ENCODE results near the gene TMEM115. TPM values are rescaled to one million over a fixed set of nuclear protein-coding genes. Genes with fewer than 3 reads are reported as not detected.

The TMEM115 gene, protein sequence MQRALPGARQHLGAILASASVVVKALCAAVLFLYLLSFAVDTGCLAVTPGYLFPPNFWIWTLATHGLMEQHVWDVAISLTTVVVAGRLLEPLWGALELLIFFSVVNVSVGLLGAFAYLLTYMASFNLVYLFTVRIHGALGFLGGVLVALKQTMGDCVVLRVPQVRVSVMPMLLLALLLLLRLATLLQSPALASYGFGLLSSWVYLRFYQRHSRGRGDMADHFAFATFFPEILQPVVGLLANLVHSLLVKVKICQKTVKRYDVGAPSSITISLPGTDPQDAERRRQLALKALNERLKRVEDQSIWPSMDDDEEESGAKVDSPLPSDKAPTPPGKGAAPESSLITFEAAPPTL
- 10 to 100 TPM; 39.8 to 68.1 (median 46.5) TPM for total RNA-seq

DNA sequence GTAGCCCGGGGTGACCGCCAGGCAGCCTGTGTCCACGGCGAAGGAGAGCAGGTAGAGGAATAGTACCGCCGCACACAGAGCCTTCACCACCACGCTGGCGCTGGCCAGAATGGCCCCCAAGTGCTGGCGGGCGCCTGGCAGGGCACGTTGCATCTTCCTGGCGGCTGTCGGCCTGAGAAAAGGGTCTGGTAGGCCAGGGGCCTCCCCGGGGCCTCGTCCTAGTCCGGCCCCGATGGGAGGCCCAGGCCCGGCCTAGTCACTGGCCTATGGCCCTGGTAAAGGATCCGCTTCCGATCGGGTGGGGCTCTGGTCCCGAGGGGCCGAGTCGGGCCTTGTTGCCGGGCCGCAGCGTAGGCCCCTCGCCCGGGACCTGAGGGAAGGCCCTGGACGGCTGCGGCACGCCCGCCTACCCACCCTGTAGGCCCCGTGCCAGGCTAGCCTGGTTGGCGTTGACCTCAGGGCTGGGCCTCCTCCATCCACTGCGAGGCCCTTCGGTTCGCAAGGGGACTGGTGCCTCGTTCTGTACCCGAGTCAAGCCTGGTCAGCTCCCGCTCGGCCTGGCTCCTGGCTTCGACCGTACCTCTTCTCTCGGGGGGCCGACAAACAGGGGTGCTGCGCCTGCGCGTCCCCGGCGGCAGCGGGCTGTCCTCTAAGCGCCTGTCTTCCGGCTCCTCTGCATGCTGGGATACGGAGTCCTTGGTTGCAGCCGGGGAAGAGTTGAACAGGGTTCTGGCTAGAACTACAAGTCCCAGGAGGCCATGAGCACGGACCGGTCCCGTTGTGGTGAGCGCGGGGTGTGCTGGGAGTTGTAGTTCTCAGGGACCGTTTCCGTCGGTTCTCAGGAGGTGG is at the start of gene TMEM115:
Gene TMEM115 (minus strand): TSS at position 611 of the 849 bp plus-strand sequence. CDS start 458 bp downstream, at position 153.
- peak within 1 kb of the TSS; percentile 68 to 80 (median 74) for H3K4me3 ChIP-seq
- H3K4me1 ChIP-seq: peaks cover 36 to 51% (median 37%) of the 10 kb centered on the region in 4 donors
- no peaks in the 10 kb centered on the region for H3K9me3 ChIP-seq
- H3K36me3 ChIP-seq: peaks cover 11 to 27% (median 17%) of the 10 kb centered on the region in 4 donors
- peak within 1 kb of the TSS; percentile 81 to 93 (median 88) for H3K27ac ChIP-seq
- 1 to 3% methylated on average over 28 to 33 of the region's 64 CpGs for WGBS, 2 donors
- ATAC-seq (ENCODE audit: low FRiP score in 2 of 2) (peak; percentile 98), DNase-seq (peak; percentile 97 to 100)
- H3K27me3 ChIP-seq: no peaks in the 10 kb centered on the region
- TF ChIP-seq POLR2AphosphoS5 (IDR thresholded peaks at IDR 0.05): peak; percentile 81 to 84
- no peak for TF ChIP-seq EP300 (IDR thresholded peaks at IDR 0.05)
- peak in 3 of 4 donors; percentile 48 to 83 (median 75) for TF ChIP-seq POLR2A (IDR thresholded peaks at IDR 0.05)
- peak in 1 of 6 experiments; percentile 9 for TF ChIP-seq CTCF (IDR thresholded peaks at IDR 0.05)

GRCh38 chr3:50408443-50408944 is 49.2 kb upstream of the TMEM115 start:
- H3K27me3 ChIP-seq: no peaks in the 10 kb centered on the region
- H3K27ac ChIP-seq: no peak overlapping the region
- DNase-seq (no peak), ATAC-seq (ENCODE audit: low FRiP score in 2 of 2) (no peak)
- WGBS, 2 donors: 79 to 88% methylated on average over 12 to 15 of the region's 15 CpGs
- no peak overlapping the region for H3K4me3 ChIP-seq
- no peaks in the 10 kb centered on the region for H3K9me3 ChIP-seq
- no peaks in the 10 kb centered on the region for H3K36me3 ChIP-seq
- no peaks in the 10 kb centered on the region for H3K4me1 ChIP-seq
- TF ChIP-seq POLR2A (IDR thresholded peaks at IDR 0.05) (no peak), POLR2AphosphoS5 (IDR thresholded peaks at IDR 0.05) (no peak), CTCF (IDR thresholded peaks at IDR 0.05) (no peak)

GRCh38 chr3:50406487-50406886 is 47.2 kb upstream of the TMEM115 start:
- Histone ChIP-seq H3K4me1 (peaks cover 0 to 4% (median 2%) of the 10 kb centered on the region in 4 donors), H3K27me3 (no peaks in the 10 kb centered on the region), H3K36me3 (no peaks in the 10 kb centered on the region), H3K9me3 (no peaks in the 10 kb centered on the region), H3K4me3 (no peak overlapping the region), H3K27ac (no peak overlapping the region)
- TF ChIP-seq POLR2AphosphoS5 (IDR thresholded peaks at IDR 0.05): no peak
- no peak for TF ChIP-seq CTCF (IDR thresholded peaks at IDR 0.05)
- no peak for TF ChIP-seq EP300 (IDR thresholded peaks at IDR 0.05)
- TF ChIP-seq POLR2A (IDR thresholded peaks at IDR 0.05): no peak
- 68 to 80% methylated on average over 1 of the region's 1 CpG for WGBS, 2 donors
- DNase-seq (no peak), ATAC-seq (ENCODE audit: low FRiP score in 2 of 2) (no peak)

DNA sequence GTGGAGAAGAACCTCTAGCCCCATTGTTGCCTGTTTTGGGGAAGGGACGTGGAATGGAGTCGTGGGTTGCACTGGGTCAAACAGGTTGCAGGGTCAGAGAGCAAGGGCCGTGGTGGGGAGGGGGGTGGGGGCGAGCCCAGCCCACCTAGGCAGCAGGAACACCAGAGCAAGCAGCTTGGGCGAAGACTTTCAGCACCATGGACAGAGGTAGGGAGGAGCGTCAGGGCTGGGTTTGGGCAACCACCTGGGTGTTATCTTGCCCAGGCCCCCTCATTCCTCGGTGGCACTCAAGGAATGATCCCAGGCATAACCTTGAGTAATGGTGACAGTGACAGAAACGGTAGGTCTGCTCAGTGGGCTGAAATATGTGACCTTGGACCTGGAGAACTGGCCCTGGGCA is 45.9 kb upstream of the TMEM115 start:
- TF ChIP-seq POLR2A (IDR thresholded peaks at IDR 0.05): no peak
- TF ChIP-seq POLR2AphosphoS5 (IDR thresholded peaks at IDR 0.05): no peak
- Histone ChIP-seq H3K9me3 (no peaks in the 10 kb centered on the region), H3K4me1 (peaks cover 0 to 4% (median 2%) of the 10 kb centered on the region in 4 donors), H3K36me3 (no peaks in the 10 kb centered on the region), H3K27ac (no peak overlapping the region), H3K27me3 (no peaks in the 10 kb centered on the region), H3K4me3 (no peak overlapping the region)
- 45 to 53% methylated on average over 8 of the region's 8 CpGs for WGBS, 2 donors
- ATAC-seq (ENCODE audit: low FRiP score in 2 of 2) (no peak), DNase-seq (no peak)

All from upper lobe of left lung (tissue), 6 donors.